Transverse colon (tissue), 4 donors: ENCODE results near the gene PHACTR3. TPM values are rescaled to one million over a fixed set of nuclear protein-coding genes. Genes with fewer than 3 reads are reported as not detected.

Experiments
- DNase-seq: peaks from one replicate; pipeline ENCODE4 v3.0.0-alpha.2; 2019
- H3K27ac ChIP-seq, 4 donors: fragments of 200-600 bp; sonication (generic); 2 replicates each; pipeline ENCODE4 v1.5.1; 2016 to 2018; ENCODE audit warnings: inconsistent platforms in 4 of 4
- H3K27me3 ChIP-seq: fragments of 200-600 bp; sonication (generic); 2 replicates; pipeline ENCODE4 v1.5.1; 2017; ENCODE audit warnings: inconsistent platforms
- H3K36me3 ChIP-seq, 4 donors: fragments of 200-600 bp; sonication (generic); 2 replicates each; pipeline ENCODE4 v1.5.1; 2017 to 2019; ENCODE audit warnings: inconsistent platforms in 4 of 4
- H3K4me1 ChIP-seq, 4 donors: fragments of 200-600 bp; sonication (generic); 2 replicates each; pipeline ENCODE4 v1.5.1; 2017 to 2020; ENCODE audit warnings: inconsistent platforms in 4 of 4
- H3K4me3 ChIP-seq, 4 donors: fragments of 200-600 bp; sonication (generic); 1 replicate in 1 of 4; 2 replicates in 3 of 4; pipeline versions ENCODE4 v1.5.1 to v1.6.1; 2017 to 2019; ENCODE audit warnings: inconsistent platforms in 4 of 4
- H3K9me3 ChIP-seq, 2 donors: fragments of 200-600 bp; sonication (generic); 2 replicates each; pipeline ENCODE4 v1.5.1; 2017 to 2019; ENCODE audit warnings: inconsistent platforms in 2 of 2
- CTCF ChIP-seq, 5 experiments: fragments of 200-600 bp in 3 of 5; fragments of 450-650 bp in 2 of 5; sonication (generic) in 3 of 5; IDR thresholded peaks; 1 replicate in 2 of 5; 2 replicates in 3 of 5; pipeline ENCODE4 v1.5.1; 2016 to 2017; ENCODE audit warnings: antibody characterized with exemption in 5 of 5, inconsistent platforms in 3 of 5, mild to moderate bottlenecking in 2 of 5, moderate library complexity in 1 of 5
- EP300 ChIP-seq: sonication (generic); formaldehyde crosslinking; IDR thresholded peaks from one replicate; pipeline ENCODE4 v1.6.1; 2017; ENCODE audit warnings: antibody characterized with exemption, low read depth
- POLR2A ChIP-seq: fragments of 450-650 bp; IDR thresholded peaks from one replicate; pipeline ENCODE4 v1.6.1; 2016; ENCODE audit warnings: antibody characterized with exemption, mild to moderate bottlenecking, moderate library complexity
- POLR2AphosphoS5 ChIP-seq, 3 donors: sonication (generic); formaldehyde crosslinking; IDR thresholded peaks; one replicate each; pipeline ENCODE4 v1.6.1; 2016; ENCODE audit warnings: antibody characterized with exemption in 3 of 3
- WGBS, 2 donors: methylation state at CpG; one replicate each; pipeline ENCODE4 v1.1.5; 2018; ENCODE audit warnings: low coverage in 1 of 2; 5-methylcytosine and 5-hydroxymethylcytosine counted together
- in situ Hi-C, 4 donors: fragments of 200-750 bp; cut with MboI; loops; one replicate each; pipeline versions ENCODE4 v1.15.0 to v1.15.1; 2017; ENCODE audit warnings: low sequenced_read_pairs in 3 of 4, low pct_ligation_motif_present in 1 of 4, low pct_unique_long_range_greater_than_20kb in 1 of 4
- intact Hi-C: fragments of 100-400 bp; cut with DNase I; formaldehyde crosslinking; loops from one replicate; pipeline ENCODE4 v1.15.1; 2023; ENCODE audit warnings: low total_unique reads
- total RNA-seq, 4 donors: library from RNA; depleted of rRNA; stranded (reverse); fragments of >200 nt; gene quantifications; one replicate each; pipeline ENCODE4 v1.1.0, GENCODE V29; 2016

The PHACTR3 gene
- total RNA-seq, 4 donors from 2014 or later: 1.6 to 7.1 (median 5.6) TPM

- intact Hi-C loops: no loop called here
Measured at GRCh38 chr20:59807909-59808728, 203.8 kb downstream of the PHACTR3 start.

GRCh38 chr20:59808729-59809381, 204.5 kb downstream of the PHACTR3 start:
- in situ Hi-C loops (no loop called here), intact Hi-C loops (no loop called here)
- TF ChIP-seq POLR2AphosphoS5 (IDR thresholded peaks at IDR 0.05): no peak
- TF ChIP-seq POLR2A: no peak
- TF ChIP-seq EP300: no peak
- no peak for TF ChIP-seq CTCF (IDR thresholded peaks at IDR 0.05)
- Histone ChIP-seq H3K9me3 (no peaks in the 10 kb centered on the region), H3K4me1 (no peaks in the 10 kb centered on the region), H3K4me3 (no peak overlapping the region), H3K27me3 (no peaks in the 10 kb centered on the region), H3K36me3 (no peaks in the 10 kb centered on the region), H3K27ac (no peak overlapping the region)
- 87% methylated on average over 29 of the region's 29 CpGs; no CpG with 5 or more reads in 1 of the 2 donors for WGBS, 2 donors
- DNase-seq: no peak

More at GRCh38 chr20:59807909-59808728, 203.8 kb downstream of the PHACTR3 start:
- no peak for DNase-seq
- Histone ChIP-seq H3K27me3 (no peaks in the 10 kb centered on the region), H3K27ac (no peak overlapping the region), H3K9me3 (no peaks in the 10 kb centered on the region), H3K4me1 (no peaks in the 10 kb centered on the region), H3K36me3 (no peaks in the 10 kb centered on the region), H3K4me3 (no peak overlapping the region)
- TF ChIP-seq CTCF (IDR thresholded peaks at IDR 0.05) (no peak), EP300 (no peak), POLR2AphosphoS5 (IDR thresholded peaks at IDR 0.05) (no peak), POLR2A (no peak)
- 91% methylated on average over 17 of the region's 17 CpGs; no CpG with 5 or more reads in 1 of the 2 donors for WGBS, 2 donors
- in situ Hi-C loops: no loop called here

- no peak overlapping the region for H3K4me3 ChIP-seq
- H3K36me3 ChIP-seq: no peaks in the 10 kb centered on the region
- H3K4me1 ChIP-seq: no peaks in the 10 kb centered on the region
- DNase-seq: no peak
- 81 to 92% methylated on average over 11 of the region's 11 CpGs for WGBS, 2 donors
- in situ Hi-C loops: no loop called here
- no peaks in the 10 kb centered on the region for H3K27me3 ChIP-seq
- intact Hi-C loops: no loop called here
- no peak overlapping the region for H3K27ac ChIP-seq
- H3K9me3 ChIP-seq: no peaks in the 10 kb centered on the region
- TF ChIP-seq POLR2A: no peak
- TF ChIP-seq EP300: no peak
- no peak for TF ChIP-seq POLR2AphosphoS5 (IDR thresholded peaks at IDR 0.05)
- TF ChIP-seq CTCF (IDR thresholded peaks at IDR 0.05): no peak
Measured at GRCh38 chr20:59809630-59810448, 205.5 kb downstream of the PHACTR3 start.
